Stimulated activated CD8-positive, alpha-beta memory T cell treated with anti-CD3 and anti-CD28 coated beads, Interleukin-12 subunit alpha, Interleukin-12 subunit beta, amount 100 ng/mL, for 24 hours (primary cell): ENCODE measurements around the gene ENSA.
"Not testable (repeated sequence)": the region's sequence is repeated elsewhere in the genome, so short reads cannot be mapped to it uniquely, and the experiment has no call there.

Experiments used
- DNase-seq: peaks from one replicate; pipeline ENCODE4 v3.0.0-alpha.2; 2020; ENCODE audit errors: extremely low read depth

ENSA gene

DNA sequence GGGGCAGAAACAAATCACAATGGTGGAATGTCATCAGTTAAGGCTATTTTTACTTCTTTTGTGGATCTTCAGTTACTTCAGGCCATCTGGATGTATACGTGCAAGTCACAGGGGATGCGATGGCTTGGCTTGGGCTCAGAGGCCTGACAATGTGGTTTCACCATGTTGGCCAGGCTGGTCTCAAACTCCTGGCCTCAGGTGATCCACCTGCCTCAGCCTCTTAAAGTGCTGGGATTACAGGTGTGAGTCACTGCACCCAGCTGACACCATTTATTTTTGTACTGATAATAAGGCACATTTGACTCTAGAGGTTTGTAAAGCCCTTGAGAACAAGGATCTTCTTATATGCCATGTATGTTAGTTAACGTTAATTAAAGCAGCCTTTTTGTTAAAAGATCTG is 48.4 kb downstream of the ENSA start:
- not testable (repeated sequence) for DNase-seq

- no peak for DNase-seq
These were observed 49.3 kb downstream of the ENSA start for GRCh38 chr1:150579945-150580642.

GRCh38 chr1:150579110-150579944 is 50.1 kb downstream of the ENSA start, which contains the start of gene MCL1:
TSS of gene MCL1 (minus strand) at chr1:150579610. CDS start at chr1:150579530, 80 bp downstream.
- DNase-seq, result peak; percentile 77

- no peak for DNase-seq
These were observed 50.9 kb downstream of the ENSA start for GRCh38 chr1:150578272-150579109.

DNA sequence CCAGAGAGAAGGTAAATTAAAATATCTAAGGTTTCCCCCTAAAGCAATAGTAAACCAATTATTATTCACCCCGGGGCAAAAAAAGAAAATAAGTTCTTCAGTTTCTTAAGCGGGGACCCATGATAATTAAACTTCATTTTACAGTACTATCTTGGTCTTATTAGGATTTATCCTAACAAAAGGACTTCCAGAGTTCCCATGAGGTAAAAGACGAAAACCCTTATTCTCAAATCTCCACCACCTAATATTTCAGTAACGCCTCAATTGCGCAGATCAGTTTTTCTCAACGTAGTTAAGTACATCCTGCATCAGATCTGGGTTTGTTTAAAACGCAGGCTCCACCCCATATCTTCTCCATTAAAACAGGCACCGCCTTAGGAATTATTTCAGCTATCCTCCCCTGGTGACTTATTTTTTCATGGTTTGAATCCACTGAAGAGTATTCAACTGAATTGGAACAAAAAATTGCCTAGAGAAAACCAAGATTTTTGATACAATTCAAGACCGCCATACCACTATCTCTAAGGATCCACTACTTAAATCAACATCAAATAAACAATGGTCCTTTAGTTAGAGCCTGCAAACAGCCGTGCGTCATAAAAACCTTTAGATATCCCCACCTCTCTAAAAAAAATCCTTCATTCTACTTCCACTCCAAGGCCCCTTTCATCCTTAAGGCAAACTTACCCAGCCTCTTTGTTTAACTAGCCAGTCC is 51.7 kb downstream of the ENSA start:
- no peak for DNase-seq

DNA sequence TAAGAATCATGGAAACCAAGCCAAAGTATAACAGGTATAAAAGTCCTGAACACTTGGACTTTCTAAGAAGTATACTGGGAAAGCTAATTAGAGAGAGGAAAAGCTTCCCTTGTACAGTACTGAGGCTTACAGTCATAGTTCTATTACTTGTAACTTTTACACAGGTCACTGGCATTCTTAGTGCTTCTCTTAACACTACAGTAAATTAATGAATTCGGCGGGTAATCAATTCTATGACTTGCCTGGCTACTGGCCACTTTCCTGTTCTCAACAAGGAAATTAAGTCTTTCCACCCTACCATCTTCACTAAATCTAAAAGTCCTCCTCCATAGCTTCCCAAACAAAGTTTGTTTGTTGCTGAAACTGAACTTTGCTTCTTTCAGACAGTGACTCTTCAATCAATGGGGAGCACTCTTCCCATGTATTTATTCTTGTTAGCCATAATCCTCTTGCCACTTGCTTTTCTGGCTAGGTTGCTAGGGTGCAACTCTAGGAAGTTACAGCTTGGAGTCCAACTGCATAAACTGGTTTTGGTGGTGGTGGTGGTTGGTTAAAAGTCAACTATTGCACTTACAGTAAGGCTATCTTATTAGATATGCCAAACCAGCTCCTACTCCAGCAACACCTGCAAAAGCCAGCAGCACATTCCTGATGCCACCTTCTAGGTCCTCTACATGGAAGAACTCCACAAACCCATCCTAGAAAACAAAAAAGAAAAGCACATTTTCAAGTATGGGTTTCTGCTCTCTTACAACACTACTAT is 52.4 kb downstream of the ENSA start:
- DNase-seq, result no peak

DNA sequence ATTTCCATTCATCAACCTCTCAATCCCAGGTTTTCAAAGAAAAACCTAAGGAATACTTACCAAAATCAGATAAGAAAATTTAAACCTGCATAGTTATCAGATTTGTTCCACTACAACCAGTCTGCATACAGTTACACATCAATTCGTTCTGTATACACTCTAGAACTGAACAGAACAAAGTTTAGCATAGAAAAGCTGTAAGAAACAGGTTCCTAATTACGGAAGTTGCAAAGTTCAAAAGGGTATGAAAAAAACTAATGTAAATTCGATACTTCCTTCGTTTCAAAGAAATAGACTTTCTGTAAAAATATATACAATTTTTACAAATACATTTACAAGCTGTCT is 53.1 kb downstream of the ENSA start:
- no peak for DNase-seq

GRCh38 chr1:150575518-150576366 is 53.7 kb downstream of the ENSA start:
- DNase-seq, result no peak

- no peak for DNase-seq
These were observed 54.3 kb downstream of the ENSA start for GRCh38 chr1:150575072-150575489.

DNA sequence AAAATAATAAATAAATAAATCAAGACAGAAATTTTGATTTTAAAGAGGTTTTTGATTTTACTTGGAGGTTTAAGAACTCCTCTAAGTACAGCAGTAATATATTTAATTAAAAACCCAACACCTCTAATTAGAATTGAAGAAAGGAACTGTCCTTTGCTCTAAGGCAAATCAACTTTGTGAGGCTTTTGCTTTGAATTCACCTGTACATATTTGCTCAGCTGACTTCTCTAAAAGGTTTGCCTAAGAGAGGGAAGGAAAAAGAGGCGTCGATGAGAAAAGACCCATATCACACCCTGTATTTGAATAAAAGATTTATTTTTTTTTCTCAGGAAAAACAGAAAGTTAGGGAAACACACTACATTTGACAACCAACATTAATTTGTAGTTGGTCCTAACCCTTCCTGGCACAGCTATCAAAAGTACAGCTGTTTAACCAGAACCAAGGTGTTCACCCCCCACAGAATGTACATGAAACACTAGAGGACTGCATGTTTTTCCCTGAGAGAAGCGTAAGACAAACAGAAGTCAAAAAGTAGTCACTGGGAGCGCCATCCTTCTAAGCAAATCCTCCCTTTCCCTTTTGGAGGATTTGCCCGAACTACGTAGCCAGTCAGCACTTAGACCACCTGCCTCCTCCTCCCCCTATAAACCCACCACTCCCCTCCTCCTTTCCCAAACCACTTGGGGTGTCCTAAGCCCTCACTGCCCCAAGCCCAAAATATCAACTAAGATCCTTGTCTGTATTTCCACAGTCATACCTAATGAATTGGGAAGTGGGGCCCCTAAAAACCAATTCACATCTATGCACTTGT is 54.9 kb downstream of the ENSA start:
- no peak for DNase-seq

DNA sequence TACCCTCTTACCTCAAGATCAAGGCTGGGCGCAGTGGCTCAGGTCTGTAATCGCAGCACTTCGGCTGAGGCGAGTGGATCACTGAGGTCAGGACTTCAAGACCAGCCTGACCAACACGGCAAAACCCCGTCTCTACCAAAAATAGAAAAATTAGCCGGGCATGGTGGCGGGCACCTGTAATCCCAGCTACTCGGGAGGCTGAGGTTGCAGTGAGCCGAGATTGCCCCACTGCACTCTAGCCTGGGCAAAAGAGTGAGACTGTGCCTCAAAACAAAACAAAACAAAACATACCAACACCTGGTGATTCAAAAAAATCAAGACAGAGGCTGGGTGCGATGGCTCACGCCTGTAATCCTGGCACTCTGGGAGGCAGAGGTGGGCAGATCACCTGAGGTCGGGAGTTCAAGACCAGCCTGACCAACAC is 55.8 kb downstream of the ENSA start:
- DNase-seq, result not testable (repeated sequence)

DNA sequence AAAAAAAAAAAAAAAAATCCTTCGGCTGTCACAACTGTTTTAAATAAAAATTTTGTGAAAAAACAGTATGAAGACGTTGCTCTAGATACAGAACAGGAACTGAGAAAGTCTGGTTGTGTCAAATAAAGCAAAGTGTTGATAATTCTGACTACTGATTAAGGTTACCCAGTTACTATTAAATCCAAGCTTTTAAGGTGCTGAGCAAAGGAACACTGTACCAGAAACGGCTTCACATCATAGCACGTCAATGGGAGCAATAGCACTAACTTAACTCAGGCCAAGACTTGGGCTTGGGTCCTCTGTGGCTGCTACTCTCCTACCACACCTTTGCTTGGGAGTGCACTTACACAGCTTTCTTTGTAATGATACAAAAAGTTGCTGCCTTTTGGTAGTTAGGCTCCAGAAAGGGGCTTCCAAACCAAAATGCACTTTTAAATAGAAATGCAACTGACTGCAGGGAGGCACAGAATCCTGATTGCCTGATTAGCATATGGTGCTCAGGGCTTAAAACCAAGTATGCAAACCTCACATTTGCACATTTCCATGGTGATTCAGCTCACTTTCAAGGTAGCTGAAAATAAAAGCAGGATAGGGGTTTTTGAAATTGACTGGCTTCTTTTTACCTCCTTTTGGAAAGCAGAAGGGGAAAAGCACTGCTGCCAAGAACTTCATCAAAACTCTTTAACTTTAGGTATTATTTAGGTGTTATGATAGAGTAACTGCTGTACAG is 56.3 kb downstream of the ENSA start:
- no peak for DNase-seq
